GM12874 (cell line): ENCODE measurements around the gene CNP.

Source experiments
- TF ChIP-seq, protein P1 (sequence below): IDR thresholded peaks from 2 replicates; pipeline ENCODE4 v1.5.1; 2011; ENCODE audit warnings: low read depth, mild to moderate bottlenecking, control low read depth, low read length, moderate library complexity; ENCODE audit not compliant: insufficient read depth

The CNP gene

DNA sequence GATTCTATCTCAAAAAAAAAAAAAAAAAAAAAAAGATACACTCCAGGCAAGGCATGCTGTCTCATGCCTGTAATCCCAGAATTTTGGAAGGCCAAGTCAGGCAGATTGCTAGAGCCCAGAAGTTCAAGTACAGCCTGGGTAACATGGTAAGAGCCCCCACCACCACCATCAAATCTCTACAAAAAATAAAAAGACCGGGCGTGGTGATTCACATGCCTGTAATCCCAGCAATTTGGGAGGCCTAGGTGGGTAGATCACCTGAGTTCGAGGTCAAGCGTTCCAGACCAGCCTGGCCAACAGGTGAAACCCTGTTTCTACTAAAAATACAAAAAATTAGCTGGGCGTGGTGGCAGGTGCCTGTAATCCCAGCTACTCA lies 46.0 kb upstream of the CNP start:
- TF ChIP-seq, protein P1, sequence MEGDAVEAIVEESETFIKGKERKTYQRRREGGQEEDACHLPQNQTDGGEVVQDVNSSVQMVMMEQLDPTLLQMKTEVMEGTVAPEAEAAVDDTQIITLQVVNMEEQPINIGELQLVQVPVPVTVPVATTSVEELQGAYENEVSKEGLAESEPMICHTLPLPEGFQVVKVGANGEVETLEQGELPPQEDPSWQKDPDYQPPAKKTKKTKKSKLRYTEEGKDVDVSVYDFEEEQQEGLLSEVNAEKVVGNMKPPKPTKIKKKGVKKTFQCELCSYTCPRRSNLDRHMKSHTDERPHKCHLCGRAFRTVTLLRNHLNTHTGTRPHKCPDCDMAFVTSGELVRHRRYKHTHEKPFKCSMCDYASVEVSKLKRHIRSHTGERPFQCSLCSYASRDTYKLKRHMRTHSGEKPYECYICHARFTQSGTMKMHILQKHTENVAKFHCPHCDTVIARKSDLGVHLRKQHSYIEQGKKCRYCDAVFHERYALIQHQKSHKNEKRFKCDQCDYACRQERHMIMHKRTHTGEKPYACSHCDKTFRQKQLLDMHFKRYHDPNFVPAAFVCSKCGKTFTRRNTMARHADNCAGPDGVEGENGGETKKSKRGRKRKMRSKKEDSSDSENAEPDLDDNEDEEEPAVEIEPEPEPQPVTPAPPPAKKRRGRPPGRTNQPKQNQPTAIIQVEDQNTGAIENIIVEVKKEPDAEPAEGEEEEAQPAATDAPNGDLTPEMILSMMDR: no peak

DNA sequence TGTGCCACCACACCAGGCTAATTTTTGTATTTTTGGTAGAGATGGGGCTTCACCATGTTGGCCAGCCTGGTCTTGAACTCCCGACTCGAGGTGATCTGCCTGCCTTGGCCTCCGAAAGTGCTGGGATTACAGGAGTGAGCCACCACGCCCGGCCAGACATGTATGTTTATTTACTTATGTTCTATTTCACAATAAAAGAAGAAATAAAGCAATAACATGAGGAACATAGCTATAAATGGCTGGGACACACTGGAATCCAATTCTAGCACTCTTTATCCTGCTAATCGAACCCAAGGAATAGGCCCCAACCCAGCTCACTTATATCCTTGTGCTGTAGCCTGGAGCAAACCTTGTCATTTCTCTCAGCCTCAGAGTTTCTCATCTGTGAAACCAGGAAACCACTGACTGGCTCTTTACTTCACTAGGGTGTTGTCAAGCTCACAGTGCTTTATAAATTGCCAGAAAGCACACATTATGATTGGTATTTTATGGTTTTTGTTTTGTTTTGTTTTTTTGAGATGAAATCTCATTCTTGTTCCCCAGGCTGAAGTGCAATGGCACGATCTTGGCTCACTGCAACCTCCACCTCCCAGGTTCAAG lies 40.5 kb upstream of the CNP start:
- TF ChIP-seq, protein P1: no peak

DNA sequence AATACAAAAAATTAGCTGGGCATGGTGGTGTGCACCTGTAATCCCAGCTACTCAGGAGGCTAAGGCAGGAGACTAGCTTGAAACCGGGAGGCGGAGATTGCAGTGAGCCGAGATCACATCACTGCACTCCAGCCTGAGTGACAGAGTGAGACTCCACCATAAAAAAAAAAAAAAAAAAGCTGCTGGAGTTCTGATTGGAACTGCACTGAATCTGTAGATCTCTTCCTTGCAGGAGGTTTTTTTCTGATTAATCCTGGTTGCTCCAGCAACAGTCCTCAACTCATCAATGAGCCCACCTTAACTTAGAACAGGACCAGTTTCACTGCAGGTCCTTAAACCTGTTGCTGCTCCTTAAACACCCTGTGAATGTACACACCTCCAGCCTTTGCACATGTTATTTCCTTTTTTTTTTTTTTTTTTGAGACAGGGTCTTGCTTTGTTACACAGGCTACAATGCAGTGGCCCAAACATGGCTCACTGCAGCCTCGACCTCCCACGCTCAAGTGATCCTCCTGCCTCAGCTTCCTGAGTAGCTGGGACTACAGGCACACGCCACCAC lies 37.8 kb upstream of the CNP start:
- TF ChIP-seq, protein P1: no peak

DNA sequence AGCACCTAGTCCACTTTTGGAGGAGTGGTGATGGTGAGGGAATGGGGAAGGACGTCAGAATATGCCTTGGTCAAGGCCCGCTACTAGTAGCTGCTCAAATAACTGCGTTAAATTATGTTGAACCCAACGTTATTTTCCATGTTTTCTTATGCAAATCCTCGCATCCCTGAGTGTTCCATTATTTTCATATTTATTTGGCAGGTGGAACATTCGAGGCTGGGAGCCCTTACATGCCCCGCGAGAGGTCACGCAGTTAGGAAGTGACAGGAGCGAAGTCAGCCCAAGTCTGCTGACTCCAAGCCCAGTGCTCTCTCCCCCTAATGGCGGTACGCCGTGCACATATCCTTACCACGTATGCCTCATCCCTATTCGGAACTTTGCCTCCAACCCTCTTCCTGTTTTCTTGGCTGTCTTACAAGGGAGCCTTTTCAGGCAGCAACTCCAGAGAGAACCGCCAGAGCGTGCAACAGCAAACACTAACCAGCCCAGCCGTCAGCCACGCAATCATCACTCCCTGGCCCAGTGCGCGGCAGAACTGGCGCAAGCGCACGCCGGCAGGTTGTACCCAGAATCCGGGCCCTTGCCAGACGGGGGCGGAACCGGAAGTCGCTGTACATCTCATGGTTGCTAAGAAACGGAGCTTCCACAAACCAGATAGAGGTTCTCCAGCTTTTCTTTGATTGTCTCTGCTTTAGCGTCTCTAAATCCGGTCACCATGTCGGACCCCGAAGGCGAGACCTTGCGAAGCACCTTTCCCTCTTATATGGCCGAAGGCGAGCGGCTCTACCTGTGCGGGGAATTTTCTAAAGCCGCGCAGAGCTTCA lies 36.4 kb upstream of the CNP start, which contains the start of gene ODAD4:
TSS of gene ODAD4 (plus strand) at position 609 of the 824 bp plus-strand sequence. CDS start at position 716, 107 bp downstream.
- TF ChIP-seq, protein P1: peak; percentile 19; the same call in 1 of the 2 replicates

DNA sequence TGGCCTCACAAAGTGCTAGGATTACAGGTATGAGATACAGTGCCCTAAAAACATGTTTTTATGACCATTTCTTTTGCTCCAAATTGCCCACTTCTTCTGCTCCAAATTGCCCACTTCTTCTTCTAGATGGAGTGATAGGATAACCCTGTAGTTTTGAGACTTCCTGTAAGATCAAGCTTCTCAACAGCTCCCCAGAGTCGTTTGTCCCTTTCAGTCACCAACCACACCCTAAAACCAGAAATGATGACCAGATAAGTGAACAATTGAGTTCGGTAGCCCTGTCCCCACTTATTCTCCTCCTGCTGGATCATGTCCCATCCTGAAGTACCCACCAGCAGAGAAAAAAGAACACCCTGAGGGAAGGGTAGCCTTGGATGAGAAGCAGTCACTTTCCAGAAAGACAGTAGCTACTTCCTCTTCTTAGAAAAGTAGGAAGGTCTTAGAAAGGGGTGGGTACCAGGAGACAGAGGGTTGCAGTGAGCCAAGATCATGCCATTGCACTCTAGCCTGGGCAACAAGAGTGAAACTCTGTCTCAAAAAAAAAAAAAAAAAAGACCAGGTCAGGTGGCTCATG lies 33.7 kb upstream of the CNP start:
- TF ChIP-seq, protein P1: no peak

DNA sequence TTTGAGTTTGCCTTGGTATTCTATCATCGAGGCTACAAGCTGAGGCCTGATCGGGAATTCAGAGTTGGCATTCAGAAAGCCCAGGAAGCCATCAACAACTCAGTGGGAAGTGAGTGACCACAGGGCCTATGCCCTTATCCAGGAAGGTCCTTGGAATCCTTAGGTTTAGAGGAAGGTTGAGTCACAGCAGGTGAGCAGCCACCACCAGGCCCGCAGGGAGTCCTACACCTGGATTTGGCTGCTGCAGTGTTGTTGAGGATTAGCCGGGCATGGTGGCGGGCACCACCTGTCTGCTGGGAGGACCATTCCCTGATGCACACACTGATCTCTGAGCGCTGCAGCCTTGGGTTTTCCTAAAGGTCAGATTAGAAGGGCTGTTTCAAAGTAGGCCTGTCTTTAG lies 31.0 kb upstream of the CNP start:
- TF ChIP-seq, protein P1: no peak
